Adrenal gland (tissue), 12 donors: Measurements from ENCODE around the gene NCKAP5. TPM values are rescaled to one million over a fixed set of nuclear protein-coding genes. Genes with fewer than 3 reads are reported as not detected.

Experiments
- DNase-seq, 7 donors: peaks; one replicate each; pipeline ENCODE4 v3.0.0-alpha.2; 2019 to 2020
- H3K27ac ChIP-seq, 5 donors: fragments of 200-600 bp; sonication (generic) in 4 of 5; 1 replicate in 3 of 5; 2 replicates in 2 of 5; pipeline versions ENCODE4 v1.5.1 to v1.8.0; 2016 to 2020; ENCODE audit warnings: mild to moderate bottlenecking in 1 of 5
- H3K27me3 ChIP-seq: fragments of 200-600 bp; 2 replicates; pipeline ENCODE4 v1.8.0; 2021
- H3K36me3 ChIP-seq, 2 donors: fragments of 200-600 bp; replicated peaks in 1 of 2; 1 replicate in 1 of 2; 2 replicates in 1 of 2; pipeline versions ENCODE4 v1.5.1 to v1.8.0; 2018 to 2022
- H3K4me1 ChIP-seq, 2 donors: fragments of 200-600 bp; replicated peaks in 1 of 2; 1 replicate in 1 of 2; 2 replicates in 1 of 2; pipeline versions ENCODE4 v1.5.1 to v1.8.0; 2018 to 2021
- H3K4me3 ChIP-seq, 4 donors: fragments of 200-600 bp; sonication (generic) in 3 of 4; one replicate each; pipeline ENCODE4 v1.5.1; 2016 to 2018
- H3K9me3 ChIP-seq, 3 donors: fragments of 200-600 bp; sonication (generic) in 1 of 3; replicated peaks in 1 of 3; 1 replicate in 2 of 3; 2 replicates in 1 of 3; pipeline versions ENCODE4 v1.5.1 to v1.8.0; 2016 to 2021
- CTCF ChIP-seq, 6 experiments: fragments of 450-650 bp in 4 of 6; fragments of 200-600 bp in 2 of 6; sonication (generic) in 1 of 6; IDR thresholded peaks; 1 replicate in 5 of 6; 2 replicates in 1 of 6; pipeline versions ENCODE4 v1.5.1 to v1.8.0; 2016 to 2021; ENCODE audit warnings: antibody characterized with exemption in 6 of 6, mild to moderate bottlenecking in 2 of 6, moderate library complexity in 1 of 6
- POLR2A ChIP-seq, 2 donors: fragments of 450-650 bp; IDR thresholded peaks; one replicate each; pipeline ENCODE4 v1.6.1; 2017; ENCODE audit warnings: antibody characterized with exemption in 2 of 2, mild to moderate bottlenecking in 2 of 2, moderate library complexity in 1 of 2
- WGBS, 4 donors: extraction: QIAGEN DNeasy Blood & Tissue Kit in 2 of 4; methylation state at CpG; one replicate each; pipeline versions ENCODE4 v1.1.5 to v1.1.7; 2013 to 2017; 5-methylcytosine and 5-hydroxymethylcytosine counted together
- intact Hi-C, 2 donors: fragments of 100-400 bp; cut with DNase I; formaldehyde crosslinking; loops; one replicate each; pipeline versions ENCODE4 v1.14.1 to v1.15.0; 2022 to 2023
- polyA plus RNA-seq, 3 donors: library from polyadenylated mRNA; stranded (reverse); fragments of 200-250 nt in 2 of 3; fragments of 350-450 nt in 1 of 3; fragmentation: Illumina TruSeq in 1 of 3; extraction: RNeasy Lipid Tissue Mini Kit (QIAGEN cat#74804) in 1 of 3; gene quantifications; one replicate each; pipeline ENCODE4 v1.2.3, GENCODE V29; 2013 to 2014
- total RNA-seq, 9 donors: library from RNA; depleted of rRNA in 4 of 9; stranded (reverse); fragments of >200 nt in 4 of 9; fragments of 120-200 nt in 1 of 9; fragmentation: NEBNext Ultra II Directional in 1 of 9; extraction: Animal tissue kit (Norgen Biotek cat#: 25700) in 1 of 9; gene quantifications; one replicate each; pipeline versions ENCODE4 v1.1.0 to v1.2.4, GENCODE V29; 2013 to 2023
- donor health status: healthy with polysubstance abuse.
- donor health status: Bipolar disorder and iron deficiency.
- donor health status: DM: yes; HTN: yes; CAD: no.
- donor health status: DM: no; HTN: no; CAD: no.
- donor health status: DM: no; HTN: no; CAD: no.
- donor health status: DM: yes; HTN: yes; CAD: no.

Gene NCKAP5
- total and polyA plus RNA-seq, 12 donors, result 0.06 to 3.1 (median 1.1) TPM

GRCh38 chr2:133552821-133553220 lies 15.4 kb downstream of the NCKAP5 start:
- Histone ChIP-seq H3K36me3 (no peaks in the 10 kb centered on the region), H3K4me3 (no peak overlapping the region), H3K9me3 (no peaks in the 10 kb centered on the region), H3K4me1 (no peaks in the 10 kb centered on the region), H3K27me3 (no peaks in the 10 kb centered on the region), H3K27ac (no peak overlapping the region)
- intact Hi-C loops, result no loop called here
- DNase-seq, result no peak
- WGBS, 4 donors, result 38 to 60% (median 49%) methylated on average over 2 of the region's 2 CpGs
- TF ChIP-seq POLR2A (IDR thresholded peaks at IDR 0.05) (no peak), CTCF (IDR thresholded peaks at IDR 0.05) (no peak)

DNA sequence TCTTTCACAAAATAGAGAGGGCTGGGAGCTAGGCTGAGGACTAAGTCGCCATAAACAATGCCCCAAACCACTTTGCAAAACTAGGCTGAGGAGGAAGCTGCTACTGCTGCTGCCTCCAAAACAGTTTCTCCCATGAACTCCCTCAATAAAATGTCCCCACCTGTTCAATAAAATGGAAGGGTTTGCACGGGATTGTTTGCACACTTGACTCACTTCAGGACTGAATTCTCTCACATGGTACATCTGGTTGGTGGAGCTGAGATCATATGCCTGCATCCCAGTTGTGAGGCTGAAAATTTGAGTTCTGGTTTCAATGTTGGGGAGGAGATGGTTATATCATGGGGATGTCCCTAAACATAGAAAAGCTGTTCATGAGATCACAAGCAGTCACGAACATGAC lies 26.5 kb downstream of the NCKAP5 start:
- Histone ChIP-seq H3K9me3 (no peaks in the 10 kb centered on the region), H3K27me3 (no peaks in the 10 kb centered on the region), H3K36me3 (no peaks in the 10 kb centered on the region), H3K4me3 (no peak overlapping the region), H3K4me1 (no peaks in the 10 kb centered on the region), H3K27ac (no peak overlapping the region)
- TF ChIP-seq CTCF (IDR thresholded peaks at IDR 0.05) (no peak), POLR2A (IDR thresholded peaks at IDR 0.05) (no peak)
- 78 to 84% (median 80%) methylated on average over 3 of the region's 3 CpGs for WGBS, 4 donors
- no peak for DNase-seq
- intact Hi-C loops, result no loop called here

DNA sequence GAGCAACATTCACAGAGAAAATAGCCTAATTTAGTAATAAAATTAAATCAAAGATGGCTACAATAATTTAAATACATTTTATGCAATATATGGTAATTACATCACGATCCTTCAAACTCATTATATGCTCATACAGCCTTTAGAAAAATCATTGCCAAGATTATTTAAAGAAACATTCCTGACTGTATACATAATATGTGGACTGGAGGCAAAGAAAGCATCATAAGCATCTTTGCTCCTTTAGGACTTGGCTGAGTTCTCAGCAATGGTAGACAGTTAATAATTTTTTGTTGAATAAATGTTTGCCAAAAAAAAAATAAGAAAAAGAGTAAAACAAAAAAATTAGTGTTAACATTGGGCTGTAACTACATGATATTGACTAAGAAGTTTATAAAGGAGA lies 26.9 kb downstream of the NCKAP5 start:
- intact Hi-C loops, result no loop called here
- Histone ChIP-seq H3K36me3 (no peaks in the 10 kb centered on the region), H3K27ac (no peak overlapping the region), H3K4me3 (no peak overlapping the region), H3K4me1 (no peaks in the 10 kb centered on the region), H3K9me3 (no peaks in the 10 kb centered on the region), H3K27me3 (no peaks in the 10 kb centered on the region)
- WGBS, 4 donors, result 51 to 62% (median 56%) methylated on average over 1 of the region's 1 CpG
- no peak for DNase-seq
- TF ChIP-seq CTCF (IDR thresholded peaks at IDR 0.05) (no peak), POLR2A (IDR thresholded peaks at IDR 0.05) (no peak)

DNA sequence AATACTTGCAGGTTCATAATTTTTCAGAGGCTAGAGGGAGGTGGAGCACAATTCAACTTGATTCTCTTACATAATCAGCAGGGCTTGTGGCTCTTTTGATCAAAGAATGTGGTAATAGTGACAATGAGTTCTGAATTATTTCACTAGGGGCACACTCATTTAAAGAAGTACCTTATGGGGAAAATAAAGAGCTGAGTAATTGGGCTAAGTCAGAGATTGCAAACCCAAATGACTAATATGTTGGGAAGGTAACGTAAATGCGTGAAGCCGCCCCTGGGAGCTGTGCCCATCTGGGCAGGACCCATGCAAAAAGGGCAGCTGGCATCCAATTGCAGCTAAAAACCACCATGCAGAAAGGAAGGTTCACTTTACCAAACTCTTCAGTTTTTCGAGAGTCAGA lies 35.3 kb downstream of the NCKAP5 start:
- Histone ChIP-seq H3K4me1 (no peaks in the 10 kb centered on the region), H3K9me3 (no peaks in the 10 kb centered on the region), H3K27ac (no peak overlapping the region), H3K36me3 (no peaks in the 10 kb centered on the region), H3K4me3 (no peak overlapping the region), H3K27me3 (no peaks in the 10 kb centered on the region)
- no peak for DNase-seq
- WGBS, 4 donors, result 75 to 81% (median 79%) methylated on average over 4 of the region's 4 CpGs
- TF ChIP-seq CTCF (IDR thresholded peaks at IDR 0.05), result no peak
- TF ChIP-seq POLR2A (IDR thresholded peaks at IDR 0.05), result no peak
- intact Hi-C loops, result no loop called here
